CD4-positive, CD25-positive, alpha-beta regulatory T cell (primary cell): ENCODE data around the gene CH25H. TPM values are rescaled to one million over a fixed set of nuclear protein-coding genes. Genes with fewer than 3 reads are reported as not detected.

Experiments
- ATAC-seq, 2 donors: fragments of 150-1000 bp; cut with Tn5 transposase; one replicate each; pipeline ENCODE4 v1.10.0; 2021; ENCODE audit warnings: low read depth in 2 of 2, moderate number of reproducible peaks in 2 of 2, moderate library complexity in 1 of 2
- DNase-seq, 3 donors: peaks; one replicate each; pipeline versions ENCODE4 v3.0.0 to v3.0.0-alpha.2; 2012 to 2022; ENCODE audit warnings: mixed read lengths in 1 of 3
- H3K27ac ChIP-seq: one replicate; pipeline ENCODE4 v1.7.0; 2013; ENCODE audit warnings: mild to moderate bottlenecking, low read length; ENCODE audit not compliant: insufficient read depth, poor library complexity, severe bottlenecking
- H3K27me3 ChIP-seq: one replicate; pipeline ENCODE4 v1.7.0; 2013; ENCODE audit warnings: low read length; ENCODE audit not compliant: control insufficient read depth, insufficient read depth
- H3K36me3 ChIP-seq: one replicate; pipeline ENCODE4 v1.7.0; 2013; ENCODE audit warnings: mild to moderate bottlenecking, low read length, moderate library complexity; ENCODE audit not compliant: control insufficient read depth, insufficient read depth
- H3K4me1 ChIP-seq: 2 replicates; pipeline ENCODE4 v1.7.0; 2013; ENCODE audit warnings: mild to moderate bottlenecking, low read length; ENCODE audit not compliant: insufficient read depth, control insufficient read depth, poor library complexity, severe bottlenecking
- H3K4me3 ChIP-seq: one replicate; pipeline ENCODE4 v1.7.0; 2013; ENCODE audit warnings: low read depth, mild to moderate bottlenecking, low read length, moderate library complexity
- H3K9me3 ChIP-seq, 2 experiments: 1 replicate in 1 of 2; 2 replicates in 1 of 2; pipeline ENCODE4 v1.7.0; 2013; ENCODE audit warnings: low read length in 2 of 2, mild to moderate bottlenecking in 1 of 2, moderate library complexity in 1 of 2; ENCODE audit not compliant: control insufficient read depth in 2 of 2
- H3K27ac Mint-ChIP-seq, 3 donors: one replicate each; pipeline ENCODE4 v1.8.0; 2020 to 2022; ENCODE audit warnings: mild to moderate bottlenecking in 3 of 3, mixed read lengths in 3 of 3, moderate library complexity in 2 of 3
- H3K27me3 Mint-ChIP-seq: one replicate; pipeline ENCODE4 v1.8.0; 2022; ENCODE audit warnings: mild to moderate bottlenecking, mixed read lengths
- H3K36me3 Mint-ChIP-seq: one replicate; pipeline ENCODE4 v1.8.0; 2020; ENCODE audit warnings: mixed read lengths
- H3K4me1 Mint-ChIP-seq, 4 donors: one replicate each; pipeline ENCODE4 v1.8.0; 2020 to 2022; ENCODE audit warnings: mixed read lengths in 4 of 4, mild to moderate bottlenecking in 1 of 4
- H3K4me3 Mint-ChIP-seq, 4 donors: one replicate each; pipeline ENCODE4 v1.8.0; 2020 to 2022; ENCODE audit warnings: mild to moderate bottlenecking in 4 of 4, mixed read lengths in 4 of 4, moderate library complexity in 3 of 4
- H3K9me3 Mint-ChIP-seq, 7 donors: one replicate each; pipeline ENCODE4 v1.8.0; 2020 to 2022; ENCODE audit warnings: mixed read lengths in 7 of 7, mild to moderate bottlenecking in 3 of 7, moderate library complexity in 2 of 7
- polyA plus RNA-seq, 4 donors: library from polyadenylated mRNA; unstranded; fragments of 300-500 nt; fragmentation: Illumina TruSeq; gene quantifications; one replicate each; pipeline ENCODE4 v1.2.3, GENCODE V29; 2021
- total RNA-seq: library from RNA; stranded (reverse); gene quantifications from one replicate; pipeline ENCODE4 v1.2.3, GENCODE V29; 2022

The CH25H gene
- total and polyA plus RNA-seq, 5 donors from 2014 or later, result 0.10 to 1.6 (median 0.99) TPM

DNA sequence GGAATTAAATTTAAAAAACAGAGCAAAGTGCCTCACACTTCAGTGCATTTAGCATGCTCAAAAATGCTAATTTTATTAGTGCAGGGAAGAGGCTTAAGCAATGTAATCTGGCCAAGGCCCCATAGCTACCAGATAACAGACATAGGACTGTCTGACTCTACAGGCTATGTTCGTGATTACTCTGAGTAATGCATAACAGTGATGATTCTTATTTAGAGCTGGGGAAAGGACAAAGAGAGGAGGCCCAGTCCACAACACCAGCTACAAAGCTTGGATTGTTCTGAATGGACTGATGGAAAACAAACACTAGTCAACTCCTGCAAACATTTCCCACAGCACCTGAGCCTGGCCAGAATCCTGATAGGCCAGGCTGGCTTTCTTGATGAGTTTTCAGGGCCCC, 8.4 kb upstream of the CH25H start:
- Histone ChIP-seq H3K27ac (no peak overlapping the region), H3K4me3 (no peak overlapping the region), H3K9me3 (no peaks in the 10 kb centered on the region), H3K27me3 (no peaks in the 10 kb centered on the region), H3K36me3 (peaks cover 20% of the 10 kb centered on the region), H3K4me1 (peaks cover 7% of the 10 kb centered on the region)
- DNase-seq (no peak), ATAC-seq (no peak)
- Mint-ChIP-seq H3K9me3 (no peaks in the 10 kb centered on the region), H3K4me1 (peaks cover 8 to 15% (median 10%) of the 10 kb centered on the region in 4 donors), H3K27me3 (peaks cover 8% of the 10 kb centered on the region), H3K4me3 (no peak overlapping the region), H3K36me3 (peaks cover 15% of the 10 kb centered on the region), H3K27ac (no peak overlapping the region)

DNA sequence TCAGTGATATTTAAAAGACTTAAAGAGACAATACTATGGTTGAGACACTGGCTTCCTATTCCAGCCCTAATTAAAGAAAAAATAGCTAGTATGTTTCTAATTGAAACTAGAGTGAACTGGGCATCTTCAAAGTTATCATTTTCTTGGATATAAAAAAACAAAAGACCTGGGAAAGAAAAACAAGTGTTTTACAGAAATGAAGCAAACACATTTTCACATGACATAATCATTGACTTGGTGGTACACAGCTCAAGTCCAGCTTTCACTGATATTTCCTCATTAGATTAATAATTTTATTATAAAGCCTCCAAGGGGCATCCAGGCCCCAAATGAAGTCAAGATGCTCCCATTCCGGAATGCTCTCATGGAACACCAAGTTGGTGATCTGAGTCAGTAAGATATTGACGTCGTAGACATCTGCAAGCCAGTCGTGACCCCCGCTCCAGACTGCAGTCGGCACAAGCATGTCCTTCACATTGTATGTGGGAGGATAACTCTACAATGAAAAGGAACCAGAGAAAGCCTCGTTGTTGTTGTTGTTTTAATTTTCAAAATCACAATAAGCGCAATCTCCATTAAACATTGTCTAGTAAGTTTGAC, 7.5 kb upstream of the CH25H start:
- no peaks in the 10 kb centered on the region for H3K9me3 ChIP-seq
- peaks cover 7% of the 10 kb centered on the region for H3K4me1 ChIP-seq
- H3K27ac ChIP-seq, result no peak overlapping the region
- H3K27me3 ChIP-seq, result peaks cover 7% of the 10 kb centered on the region
- ATAC-seq (no peak), DNase-seq (no peak)
- H3K4me1 Mint-ChIP-seq, result peaks cover 8 to 15% (median 10%) of the 10 kb centered on the region in 4 donors
- peaks cover 15% of the 10 kb centered on the region for H3K36me3 ChIP-seq
- H3K27me3 Mint-ChIP-seq, result peaks cover 17% of the 10 kb centered on the region
- no peaks in the 10 kb centered on the region for H3K9me3 Mint-ChIP-seq
- H3K36me3 Mint-ChIP-seq, result peaks cover 15% of the 10 kb centered on the region
- H3K4me3 ChIP-seq, result no peak overlapping the region
- H3K27ac Mint-ChIP-seq, result no peak overlapping the region
- peak overlapping the region in 1 of 4 donors; percentile 15 for H3K4me3 Mint-ChIP-seq

- DNase-seq (peak in 2 of 3 donors; percentile 48 to 58), ATAC-seq (peak in 1 of 2 donors; percentile 49)
- no peak overlapping the region for H3K4me3 Mint-ChIP-seq
- H3K4me1 Mint-ChIP-seq, result peaks cover 9 to 15% (median 12%) of the 10 kb centered on the region in 4 donors
- no peak overlapping the region for H3K4me3 ChIP-seq
- peaks cover 8% of the 10 kb centered on the region for H3K4me1 ChIP-seq
- no peaks in the 10 kb centered on the region for H3K9me3 ChIP-seq
- no peak overlapping the region for H3K27ac Mint-ChIP-seq
- H3K27me3 Mint-ChIP-seq, result peaks cover 30% of the 10 kb centered on the region
- H3K27ac ChIP-seq, result no peak overlapping the region
- H3K36me3 ChIP-seq, result peaks cover 13% of the 10 kb centered on the region
- H3K27me3 ChIP-seq, result peaks cover 15% of the 10 kb centered on the region
- peaks cover 15% of the 10 kb centered on the region for H3K36me3 Mint-ChIP-seq
- H3K9me3 Mint-ChIP-seq, result no peaks in the 10 kb centered on the region
These were observed 6.2 kb upstream of the CH25H start for GRCh38 chr10:89213191-89213808.

GRCh38 chr10:89210794-89211425, 3.8 kb upstream of the CH25H start:
- DNase-seq (no peak), ATAC-seq (no peak)
- Mint-ChIP-seq H3K27me3 (peaks cover 51% of the 10 kb centered on the region), H3K9me3 (no peaks in the 10 kb centered on the region), H3K36me3 (peaks cover 13% of the 10 kb centered on the region), H3K27ac (no peak overlapping the region), H3K4me3 (no peak overlapping the region), H3K4me1 (peaks cover 5 to 20% (median 15%) of the 10 kb centered on the region in 4 donors)
- peaks cover 23% of the 10 kb centered on the region for H3K4me1 ChIP-seq
- no peak overlapping the region for H3K4me3 ChIP-seq
- no peak overlapping the region for H3K27ac ChIP-seq
- peaks cover 22% of the 10 kb centered on the region for H3K27me3 ChIP-seq
- no peaks in the 10 kb centered on the region for H3K9me3 ChIP-seq
- peaks cover 13% of the 10 kb centered on the region for H3K36me3 ChIP-seq

GRCh38 chr10:89209718-89210117, 2.6 kb upstream of the CH25H start:
- H3K9me3 ChIP-seq, result no peaks in the 10 kb centered on the region
- Mint-ChIP-seq H3K4me3 (peak overlapping the region in 1 of 4 donors; percentile 58), H3K27ac (no peak overlapping the region), H3K4me1 (peaks cover 5 to 20% (median 15%) of the 10 kb centered on the region in 4 donors), H3K27me3 (peaks cover 59% of the 10 kb centered on the region), H3K36me3 (peaks cover 4% of the 10 kb centered on the region), H3K9me3 (no peaks in the 10 kb centered on the region)
- peaks cover 4% of the 10 kb centered on the region for H3K36me3 ChIP-seq
- no peak overlapping the region for H3K27ac ChIP-seq
- ATAC-seq (no peak), DNase-seq (no peak)
- H3K4me1 ChIP-seq, result peaks cover 23% of the 10 kb centered on the region
- H3K4me3 ChIP-seq, result no peak overlapping the region
- peaks cover 29% of the 10 kb centered on the region for H3K27me3 ChIP-seq

DNA sequence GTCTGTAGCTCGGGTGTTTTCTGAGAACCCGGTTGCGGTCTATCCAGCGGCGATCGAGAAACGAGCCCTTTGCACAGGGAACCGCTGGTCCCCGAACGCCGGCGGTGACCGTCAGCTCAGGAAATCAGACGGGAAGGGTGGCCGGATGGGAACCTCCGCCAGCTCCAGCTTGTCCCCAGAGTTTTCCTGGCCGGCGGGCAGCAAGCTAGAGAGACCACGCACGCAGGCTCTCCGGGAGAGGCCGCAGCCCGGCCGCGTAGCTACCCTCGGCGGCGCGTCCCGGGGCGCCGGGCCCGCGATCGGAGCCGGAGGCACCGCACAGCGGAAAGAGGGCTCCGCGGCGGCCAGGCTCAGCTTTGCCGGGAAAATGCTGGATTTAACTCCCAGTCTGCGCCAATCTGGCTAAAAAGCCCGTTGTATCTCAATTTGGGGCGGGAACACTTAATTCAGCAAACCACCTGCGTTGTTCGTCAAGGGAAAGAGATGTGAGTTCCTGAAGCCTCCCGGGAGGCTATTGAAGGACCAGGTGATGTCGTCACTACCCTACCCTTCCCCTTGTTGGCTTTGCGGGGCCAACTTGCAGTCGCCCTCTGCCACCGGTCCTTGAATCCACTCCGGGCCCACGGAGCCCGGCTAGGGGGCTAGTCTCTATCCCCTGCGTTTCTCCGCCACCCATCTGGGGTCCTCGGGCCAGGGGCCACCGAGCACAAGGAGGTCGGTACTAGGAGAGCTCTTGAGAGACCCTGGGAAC, 859 bp upstream of the CH25H start:
- Mint-ChIP-seq H3K4me3 (peak overlapping the region; percentile 72 to 95 (median 88)), H3K9me3 (no peaks in the 10 kb centered on the region), H3K36me3 (no peaks in the 10 kb centered on the region), H3K27ac (peak overlapping the region in 2 of 3 donors; percentile 13 to 82), H3K27me3 (peaks cover 59% of the 10 kb centered on the region), H3K4me1 (peaks cover 5 to 20% (median 14%) of the 10 kb centered on the region in 4 donors)
- Histone ChIP-seq H3K4me1 (peaks cover 23% of the 10 kb centered on the region), H3K36me3 (no peaks in the 10 kb centered on the region), H3K9me3 (no peaks in the 10 kb centered on the region), H3K4me3 (peak overlapping the region; percentile 89), H3K27me3 (peaks cover 37% of the 10 kb centered on the region), H3K27ac (no peak overlapping the region)
- DNase-seq (peak in 1 of 3 donors; percentile 2), ATAC-seq (no peak)

DNA sequence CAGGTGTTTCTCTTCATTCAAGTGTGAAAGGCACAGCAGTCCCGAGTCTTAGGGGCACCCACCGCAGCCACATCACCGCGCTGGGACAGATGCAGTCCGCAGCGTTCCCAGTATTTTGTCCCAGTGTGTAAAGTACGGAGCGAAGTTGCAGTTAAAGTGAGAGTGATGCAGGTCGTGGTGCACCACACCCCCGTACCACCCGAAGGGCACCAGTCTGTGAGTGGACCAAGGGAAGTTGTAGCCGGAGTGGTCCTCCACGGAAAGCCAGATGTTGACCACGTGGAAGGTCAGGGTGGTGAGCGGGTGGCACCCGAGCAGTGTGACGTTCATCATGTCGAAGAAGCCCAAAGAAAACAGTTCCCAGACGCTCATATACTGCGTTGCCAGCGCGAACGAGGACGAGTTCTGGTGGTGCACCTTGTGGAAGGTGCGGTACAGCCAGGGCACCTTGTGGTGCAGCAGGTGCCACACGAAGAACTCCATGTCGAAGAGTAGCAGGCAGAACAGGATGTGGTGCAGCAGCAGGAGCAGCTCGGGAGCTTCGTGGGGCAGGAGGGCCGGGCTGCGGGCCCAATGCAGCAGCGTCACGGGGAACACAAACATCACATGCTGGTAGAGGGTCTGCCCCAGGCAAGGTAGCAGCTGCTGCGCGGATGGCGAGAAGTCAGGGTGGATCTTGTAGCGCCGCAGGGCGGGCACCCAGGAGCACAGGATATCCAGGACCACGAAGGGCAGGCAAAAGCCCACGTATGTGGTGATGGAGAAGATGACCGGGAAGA, 526 bp downstream of the CH25H start:
- Mint-ChIP-seq H3K4me3 (peak overlapping the region; percentile 72 to 95 (median 88)), H3K27ac (peak overlapping the region; percentile 79 to 92 (median 82)), H3K9me3 (no peaks in the 10 kb centered on the region), H3K4me1 (peaks cover 5 to 20% (median 14%) of the 10 kb centered on the region in 4 donors), H3K27me3 (peaks cover 59% of the 10 kb centered on the region), H3K36me3 (no peaks in the 10 kb centered on the region)
- Histone ChIP-seq H3K4me1 (peaks cover 23% of the 10 kb centered on the region), H3K4me3 (peak overlapping the region; percentile 89), H3K9me3 (no peaks in the 10 kb centered on the region), H3K27me3 (peaks cover 39% of the 10 kb centered on the region), H3K36me3 (no peaks in the 10 kb centered on the region), H3K27ac (no peak overlapping the region)
- DNase-seq (peak; percentile 25 to 63 (median 60)), ATAC-seq (peak; percentile 61)
